Endodermal cell (in vitro differentiated cells): ENCODE data around the gene ZNF142. TPM values are rescaled to one million over a fixed set of nuclear protein-coding genes. Genes with fewer than 3 reads are reported as not detected.

Experiments
- DNase-seq: peaks from one replicate; pipeline ENCODE4 v3.0.0-alpha.2; 2017
- H3K27ac ChIP-seq: 2 replicates; pipeline ENCODE4 v1.5.1; 2013; ENCODE audit warnings: mild to moderate bottlenecking, low read depth, low read length, moderate library complexity
- H3K27me3 ChIP-seq: 2 replicates; pipeline ENCODE4 v1.6.1; 2013; ENCODE audit warnings: mild to moderate bottlenecking, low read length, moderate library complexity; ENCODE audit not compliant: insufficient read depth, control insufficient read depth, poor library complexity, severe bottlenecking
- H3K36me3 ChIP-seq: 2 replicates; pipeline ENCODE4 v1.7.0; 2013; ENCODE audit warnings: mild to moderate bottlenecking, low read length, moderate library complexity; ENCODE audit not compliant: control insufficient read depth, insufficient read depth
- H3K4me1 ChIP-seq: one replicate; pipeline ENCODE4 v1.7.0; 2013; ENCODE audit warnings: low read length; ENCODE audit not compliant: control insufficient read depth, insufficient read depth
- H3K4me3 ChIP-seq: 2 replicates; pipeline ENCODE4 v1.5.1; 2013; ENCODE audit warnings: mild to moderate bottlenecking, low read length, moderate library complexity
- H3K9ac ChIP-seq: 2 replicates; pipeline ENCODE4 v1.6.1; 2013; ENCODE audit warnings: mild to moderate bottlenecking, low read length, moderate library complexity; ENCODE audit not compliant: poor library complexity, severe bottlenecking; ENCODE audit errors: extremely low read depth
- H3K9me3 ChIP-seq: 2 replicates; pipeline ENCODE4 v1.6.1; 2013; ENCODE audit warnings: mild to moderate bottlenecking, low read length, moderate library complexity; ENCODE audit not compliant: control insufficient read depth
- H3K27ac Mint-ChIP-seq: 2 replicates; pipeline ENCODE4 v1.8.0; 2020; ENCODE audit warnings: mixed read lengths
- H3K27me3 Mint-ChIP-seq: 2 replicates; pipeline ENCODE4 v1.8.0; 2021; ENCODE audit warnings: mild to moderate bottlenecking, mixed read lengths; ENCODE audit not compliant: insufficient read depth
- H3K36me3 Mint-ChIP-seq: 2 replicates; pipeline ENCODE4 v1.8.0; 2020; ENCODE audit warnings: low read depth, mixed read lengths
- H3K4me1 Mint-ChIP-seq: 2 replicates; pipeline ENCODE4 v1.8.0; 2020; ENCODE audit warnings: mixed read lengths
- H3K4me3 Mint-ChIP-seq: 2 replicates; pipeline ENCODE4 v1.8.0; 2020; ENCODE audit warnings: mild to moderate bottlenecking, moderate library complexity, mixed read lengths
- H3K9me3 Mint-ChIP-seq: 2 replicates; pipeline ENCODE4 v1.8.0; 2020; ENCODE audit warnings: mild to moderate bottlenecking, mixed read lengths
- CTCF ChIP-seq: fragments of 200-600 bp; sonication (generic); conservative IDR thresholded peaks from 2 replicates; pipeline ENCODE4 v1.5.0; 2021; ENCODE audit warnings: antibody characterized with exemption, mild to moderate bottlenecking
- WGBS, 2 experiments: methylation state at CpG; one replicate each; pipeline versions ENCODE4 v1.1.5 to v1.1.7; 2013; ENCODE audit warnings: missing lambda C conversion rate in 2 of 2, mixed read lengths in 1 of 2; ENCODE audit not compliant: insufficient coverage in 1 of 2, insufficient read length in 1 of 2; 5-methylcytosine and 5-hydroxymethylcytosine counted together
- total RNA-seq, 2 donors: library from RNA; stranded (reverse); fragmentation: NEBNext Ultra II Directional in 1 of 2; extraction: Animal tissue kit (Norgen Biotek cat#: 25700) in 1 of 2; gene quantifications; 2 replicates in 1 of 2; 3 replicates in 1 of 2; pipeline ENCODE4 v1.2.1, GENCODE V29; 2021

ZNF142 gene
- total RNA-seq, 2 donors from 2014 or later = 27.8 to 31.5 TPM

- WGBS, 2 experiments = 92 to 98% methylated on average over 8 to 10 of the region's 10 CpGs
- H3K36me3 ChIP-seq = peaks cover 77% of the 10 kb centered on the region
- H3K27me3 Mint-ChIP-seq = no peaks in the 10 kb centered on the region
- no peak for DNase-seq
- no peak overlapping the region for H3K4me3 ChIP-seq
- no peaks in the 10 kb centered on the region for H3K4me1 Mint-ChIP-seq
- peaks cover 65% of the 10 kb centered on the region for H3K36me3 Mint-ChIP-seq
- no peak for TF ChIP-seq CTCF
- H3K27me3 ChIP-seq = no peaks in the 10 kb centered on the region
- H3K4me3 Mint-ChIP-seq = no peak overlapping the region
- no peaks in the 10 kb centered on the region for H3K9me3 ChIP-seq
- no peak overlapping the region for H3K9ac ChIP-seq
- no peak overlapping the region for H3K27ac ChIP-seq
- no peaks in the 10 kb centered on the region for H3K4me1 ChIP-seq
- no peaks in the 10 kb centered on the region for H3K9me3 Mint-ChIP-seq
- no peak overlapping the region for H3K27ac Mint-ChIP-seq
These were observed 15.6 kb downstream of the ZNF142 start for GRCh38 chr2:218643751-218644310.

GRCh38 chr2:218642786-218643185, 16.6 kb downstream of the ZNF142 start:
- H3K27me3 ChIP-seq = no peaks in the 10 kb centered on the region
- H3K27ac Mint-ChIP-seq = no peak overlapping the region
- no peak for DNase-seq
- no peak overlapping the region for H3K9ac ChIP-seq
- peaks cover 65% of the 10 kb centered on the region for H3K36me3 Mint-ChIP-seq
- H3K4me1 ChIP-seq = no peaks in the 10 kb centered on the region
- H3K27me3 Mint-ChIP-seq = no peaks in the 10 kb centered on the region
- no peaks in the 10 kb centered on the region for H3K9me3 Mint-ChIP-seq
- H3K4me1 Mint-ChIP-seq = no peaks in the 10 kb centered on the region
- H3K4me3 Mint-ChIP-seq = no peak overlapping the region
- no peak overlapping the region for H3K4me3 ChIP-seq
- H3K36me3 ChIP-seq = peaks cover 77% of the 10 kb centered on the region
- no peak overlapping the region for H3K27ac ChIP-seq
- 90 to 93% methylated on average over 11 to 17 of the region's 17 CpGs for WGBS, 2 experiments
- no peaks in the 10 kb centered on the region for H3K9me3 ChIP-seq
- TF ChIP-seq CTCF = no peak

- Histone ChIP-seq H3K9ac (no peak overlapping the region), H3K27ac (no peak overlapping the region), H3K4me3 (no peak overlapping the region), H3K9me3 (no peaks in the 10 kb centered on the region), H3K36me3 (peaks cover 78% of the 10 kb centered on the region), H3K4me1 (no peaks in the 10 kb centered on the region), H3K27me3 (no peaks in the 10 kb centered on the region)
- Mint-ChIP-seq H3K4me3 (no peak overlapping the region), H3K9me3 (no peaks in the 10 kb centered on the region), H3K27ac (no peak overlapping the region), H3K27me3 (no peaks in the 10 kb centered on the region), H3K36me3 (peaks cover 66% of the 10 kb centered on the region), H3K4me1 (no peaks in the 10 kb centered on the region)
- 93 to 99% methylated on average over 13 to 18 of the region's 18 CpGs for WGBS, 2 experiments
- no peak for DNase-seq
- no peak for TF ChIP-seq CTCF
These were observed 17.2 kb downstream of the ZNF142 start for GRCh38 chr2:218642121-218642656.
